HepG2 (cell line): ENCODE data around the gene GDAP1L1. TPM values are rescaled to one million over a fixed set of nuclear protein-coding genes. Genes with fewer than 3 reads are reported as not detected.

Experiments
- GATAD2A ChIP-seq: IDR thresholded peaks from 2 replicates; pipeline ENCODE4 v1.6.1; 2016
- KLF11 ChIP-seq: IDR thresholded peaks from 2 replicates; pipeline ENCODE4 v1.6.1; 2016; ENCODE audit warnings: missing compliant biosample characterization
- MTF2 ChIP-seq: sonication (generic); formaldehyde crosslinking; IDR thresholded peaks from 2 replicates; pipeline ENCODE4 v1.5.0; 2020; ENCODE audit warnings: missing genetic modification reagents, borderline replicate concordance
- MYC ChIP-seq: sonication (generic); formaldehyde crosslinking; IDR thresholded peaks from 2 replicates; pipeline ENCODE4 v1.9.0; 2021; ENCODE audit warnings: missing genetic modification reagents, borderline replicate concordance
- NFIB ChIP-seq: sonication (generic); formaldehyde crosslinking; IDR thresholded peaks from 2 replicates; pipeline ENCODE4 v1.9.0; 2021; ENCODE audit warnings: missing genetic modification reagents, mild to moderate bottlenecking, borderline replicate concordance
- TBX3 ChIP-seq: fragments of 450-650 bp; IDR thresholded peaks from 2 replicates; pipeline ENCODE4 v1.6.1; 2017; ENCODE audit warnings: antibody characterized with exemption, mild to moderate bottlenecking, inconsistent platforms, borderline replicate concordance
- TRIM24 ChIP-seq: sonication (generic); formaldehyde crosslinking; IDR thresholded peaks from 2 replicates; pipeline ENCODE4 v1.8.0; 2022; ENCODE audit warnings: mild to moderate bottlenecking, missing genetic modification reagents
- ZFP37 ChIP-seq: sonication (generic); formaldehyde crosslinking; IDR thresholded peaks from 2 replicates; pipeline ENCODE4 v1.4.0; 2020; ENCODE audit warnings: missing genetic modification reagents, borderline replicate concordance
- ZNF121 ChIP-seq: sonication (generic); formaldehyde crosslinking; IDR thresholded peaks from 2 replicates; pipeline ENCODE4 v1.5.0; 2020; ENCODE audit warnings: mild to moderate bottlenecking, missing genetic modification reagents
- ZNF124 ChIP-seq: sonication (generic); formaldehyde crosslinking; IDR thresholded peaks from 2 replicates; pipeline ENCODE4 v1.4.0; 2020; ENCODE audit warnings: missing genetic modification reagents
- ZNF180 ChIP-seq: sonication (generic); formaldehyde crosslinking; IDR thresholded peaks from 2 replicates; pipeline ENCODE4 v1.4.0; 2020; ENCODE audit warnings: low read depth, missing genetic modification reagents, borderline replicate concordance
- ZNF556 ChIP-seq: sonication (generic); formaldehyde crosslinking; IDR thresholded peaks from 2 replicates; pipeline ENCODE4 v1.4.0; 2020; ENCODE audit warnings: mild to moderate bottlenecking, missing genetic modification reagents, borderline replicate concordance
- ZNF746 ChIP-seq: sonication (generic); formaldehyde crosslinking; IDR thresholded peaks from 2 replicates; pipeline ENCODE4 v1.8.0; 2022; ENCODE audit warnings: mild to moderate bottlenecking, missing genetic modification reagents
- polyA plus RNA-seq, 8 experiments: library from polyadenylated mRNA; depleted of rRNA in 3 of 8; stranded (reverse) in 7 of 8; unstranded in 1 of 8; fragments of >200 nt; fragmentation: Illumina TruSeq in 4 of 8; extraction: Trizol in 4 of 8; gene quantifications; 2 replicates each; pipeline versions ENCODE4 v1.2.1 to v1.2.3, GENCODE V29; 2011 to 2016; ENCODE audit warnings: low read depth in 4 of 8, missing spikeins in 1 of 8, mixed read lengths in 1 of 8; ENCODE audit not compliant: insufficient read depth in 1 of 8
- total RNA-seq, 5 experiments: library from RNA; depleted of rRNA; stranded (reverse); fragments of >200 nt; fragmentation: Illumina TruSeq; extraction: Trizol; gene quantifications; 2 replicates each; pipeline ENCODE4 v1.2.3, GENCODE V29; 2016; ENCODE audit warnings: low read depth in 1 of 5
- TF ChIP-seq, protein P1 (sequence below): sonication (generic); formaldehyde crosslinking; IDR thresholded peaks from 2 replicates; pipeline ENCODE4 v1.4.0; 2020; ENCODE audit warnings: missing genetic modification reagents
- TF ChIP-seq, protein P2 (sequence below), 2 experiments: fragments of 450-650 bp in 1 of 2; sonication (generic) in 1 of 2; formaldehyde crosslinking in 1 of 2; IDR thresholded peaks; 2 replicates each; pipeline versions ENCODE4 v1.6.1 to v1.8.0; 2016 to 2022; ENCODE audit warnings: antibody characterized with exemption in 1 of 2, mild to moderate bottlenecking in 1 of 2, missing genetic modification reagents in 1 of 2

Gene GDAP1L1
- total and polyA plus RNA-seq, 2 of the 13 experiments (the other 11 are each of a cell fraction or from before 2014, with no cell fraction given), result 0.04 TPM; not detected in 1

DNA sequence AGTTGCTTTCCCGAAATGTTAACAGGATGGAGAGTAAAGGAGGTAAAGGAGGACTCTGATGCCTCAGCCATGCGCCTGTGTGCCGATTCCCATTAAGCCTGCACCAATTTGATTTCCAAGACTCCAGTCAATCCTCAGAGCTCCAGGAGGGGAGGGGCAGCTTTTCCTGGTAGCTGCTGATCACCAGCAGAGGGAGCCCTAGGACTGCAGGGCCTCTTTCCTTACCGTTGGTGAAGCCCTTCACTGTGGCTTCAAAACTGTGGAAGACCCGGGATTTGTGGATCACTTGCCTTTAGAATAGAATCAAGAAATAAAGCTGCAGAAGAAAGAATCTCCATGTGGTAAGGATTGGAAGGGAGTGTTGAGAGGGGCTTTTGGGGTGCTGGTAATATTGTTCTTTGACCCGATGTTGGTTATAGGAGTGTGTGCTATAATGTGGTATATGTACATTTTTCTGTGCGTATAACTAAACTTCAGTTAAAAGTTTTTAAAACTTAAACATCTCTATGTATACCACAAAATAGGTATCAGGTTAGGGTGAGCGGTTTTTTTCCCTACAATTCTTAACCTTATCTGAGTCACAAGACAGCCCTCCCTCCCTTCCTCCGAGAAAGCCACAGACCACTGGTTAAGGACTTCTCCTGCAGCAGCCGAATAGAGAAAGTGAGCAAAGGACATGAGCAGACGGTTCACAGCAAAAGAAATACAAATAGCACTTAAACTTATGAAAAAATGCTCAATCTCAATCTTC, 29.6 kb upstream of the GDAP1L1 start (continued):
- TF ChIP-seq ZFP37, result no peak
- TF ChIP-seq GATAD2A (CRISPR knock-in tag), result peak; percentile 48; the same call in 1 of the 2 replicates
- TF ChIP-seq ZNF746 (CRISPR knock-in tag), result no peak
- no peak for TF ChIP-seq ZNF556 (CRISPR knock-in tag)
- peak; percentile 84; the same call in 1 of the 2 replicates for TF ChIP-seq ZNF124 (CRISPR knock-in tag)
- TF ChIP-seq KLF11 (CRISPR knock-in tag), result no peak
- no peak for TF ChIP-seq MYC (CRISPR knock-in tag)
- TF ChIP-seq NFIB (CRISPR knock-in tag), result no peak
- TF ChIP-seq, protein P1, sequence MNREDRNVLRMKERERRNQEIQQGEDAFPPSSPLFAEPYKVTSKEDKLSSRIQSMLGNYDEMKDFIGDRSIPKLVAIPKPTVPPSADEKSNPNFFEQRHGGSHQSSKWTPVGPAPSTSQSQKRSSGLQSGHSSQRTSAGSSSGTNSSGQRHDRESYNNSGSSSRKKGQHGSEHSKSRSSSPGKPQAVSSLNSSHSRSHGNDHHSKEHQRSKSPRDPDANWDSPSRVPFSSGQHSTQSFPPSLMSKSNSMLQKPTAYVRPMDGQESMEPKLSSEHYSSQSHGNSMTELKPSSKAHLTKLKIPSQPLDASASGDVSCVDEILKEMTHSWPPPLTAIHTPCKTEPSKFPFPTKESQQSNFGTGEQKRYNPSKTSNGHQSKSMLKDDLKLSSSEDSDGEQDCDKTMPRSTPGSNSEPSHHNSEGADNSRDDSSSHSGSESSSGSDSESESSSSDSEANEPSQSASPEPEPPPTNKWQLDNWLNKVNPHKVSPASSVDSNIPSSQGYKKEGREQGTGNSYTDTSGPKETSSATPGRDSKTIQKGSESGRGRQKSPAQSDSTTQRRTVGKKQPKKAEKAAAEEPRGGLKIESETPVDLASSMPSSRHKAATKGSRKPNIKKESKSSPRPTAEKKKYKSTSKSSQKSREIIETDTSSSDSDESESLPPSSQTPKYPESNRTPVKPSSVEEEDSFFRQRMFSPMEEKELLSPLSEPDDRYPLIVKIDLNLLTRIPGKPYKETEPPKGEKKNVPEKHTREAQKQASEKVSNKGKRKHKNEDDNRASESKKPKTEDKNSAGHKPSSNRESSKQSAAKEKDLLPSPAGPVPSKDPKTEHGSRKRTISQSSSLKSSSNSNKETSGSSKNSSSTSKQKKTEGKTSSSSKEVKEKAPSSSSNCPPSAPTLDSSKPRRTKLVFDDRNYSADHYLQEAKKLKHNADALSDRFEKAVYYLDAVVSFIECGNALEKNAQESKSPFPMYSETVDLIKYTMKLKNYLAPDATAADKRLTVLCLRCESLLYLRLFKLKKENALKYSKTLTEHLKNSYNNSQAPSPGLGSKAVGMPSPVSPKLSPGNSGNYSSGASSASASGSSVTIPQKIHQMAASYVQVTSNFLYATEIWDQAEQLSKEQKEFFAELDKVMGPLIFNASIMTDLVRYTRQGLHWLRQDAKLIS (CRISPR knock-in tag), result no peak
- TF ChIP-seq ZNF180, result no peak
- no peak for TF ChIP-seq MTF2
- TF ChIP-seq, protein P2, sequence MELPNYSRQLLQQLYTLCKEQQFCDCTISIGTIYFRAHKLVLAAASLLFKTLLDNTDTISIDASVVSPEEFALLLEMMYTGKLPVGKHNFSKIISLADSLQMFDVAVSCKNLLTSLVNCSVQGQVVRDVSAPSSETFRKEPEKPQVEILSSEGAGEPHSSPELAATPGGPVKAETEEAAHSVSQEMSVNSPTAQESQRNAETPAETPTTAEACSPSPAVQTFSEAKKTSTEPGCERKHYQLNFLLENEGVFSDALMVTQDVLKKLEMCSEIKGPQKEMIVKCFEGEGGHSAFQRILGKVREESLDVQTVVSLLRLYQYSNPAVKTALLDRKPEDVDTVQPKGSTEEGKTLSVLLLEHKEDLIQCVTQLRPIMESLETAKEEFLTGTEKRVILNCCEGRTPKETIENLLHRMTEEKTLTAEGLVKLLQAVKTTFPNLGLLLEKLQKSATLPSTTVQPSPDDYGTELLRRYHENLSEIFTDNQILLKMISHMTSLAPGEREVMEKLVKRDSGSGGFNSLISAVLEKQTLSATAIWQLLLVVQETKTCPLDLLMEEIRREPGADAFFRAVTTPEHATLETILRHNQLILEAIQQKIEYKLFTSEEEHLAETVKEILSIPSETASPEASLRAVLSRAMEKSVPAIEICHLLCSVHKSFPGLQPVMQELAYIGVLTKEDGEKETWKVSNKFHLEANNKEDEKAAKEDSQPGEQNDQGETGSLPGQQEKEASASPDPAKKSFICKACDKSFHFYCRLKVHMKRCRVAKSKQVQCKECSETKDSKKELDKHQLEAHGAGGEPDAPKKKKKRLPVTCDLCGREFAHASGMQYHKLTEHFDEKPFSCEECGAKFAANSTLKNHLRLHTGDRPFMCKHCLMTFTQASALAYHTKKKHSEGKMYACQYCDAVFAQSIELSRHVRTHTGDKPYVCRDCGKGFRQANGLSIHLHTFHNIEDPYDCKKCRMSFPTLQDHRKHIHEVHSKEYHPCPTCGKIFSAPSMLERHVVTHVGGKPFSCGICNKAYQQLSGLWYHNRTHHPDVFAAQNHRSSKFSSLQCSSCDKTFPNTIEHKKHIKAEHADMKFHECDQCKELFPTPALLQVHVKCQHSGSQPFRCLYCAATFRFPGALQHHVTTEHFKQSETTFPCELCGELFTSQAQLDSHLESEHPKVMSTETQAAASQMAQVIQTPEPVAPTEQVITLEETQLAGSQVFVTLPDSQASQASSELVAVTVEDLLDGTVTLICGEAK (IDR thresholded peaks at IDR 0.05), result no peak
- TF ChIP-seq, protein P2 (CRISPR knock-in tag; IDR thresholded peaks at IDR 0.05), result no peak
- TF ChIP-seq TRIM24 (CRISPR knock-in tag), result no peak
- no peak for TF ChIP-seq ZNF121 (CRISPR knock-in tag)
- no peak for TF ChIP-seq TBX3
